GM12874 (cell line): ENCODE data around the gene MACROD2.

Experiments used
- TF ChIP-seq, protein P1 (sequence below): IDR thresholded peaks from 2 replicates; pipeline ENCODE4 v1.5.1; 2011; ENCODE audit warnings: low read depth, mild to moderate bottlenecking, control low read depth, low read length, moderate library complexity; ENCODE audit not compliant: insufficient read depth

Gene MACROD2

DNA sequence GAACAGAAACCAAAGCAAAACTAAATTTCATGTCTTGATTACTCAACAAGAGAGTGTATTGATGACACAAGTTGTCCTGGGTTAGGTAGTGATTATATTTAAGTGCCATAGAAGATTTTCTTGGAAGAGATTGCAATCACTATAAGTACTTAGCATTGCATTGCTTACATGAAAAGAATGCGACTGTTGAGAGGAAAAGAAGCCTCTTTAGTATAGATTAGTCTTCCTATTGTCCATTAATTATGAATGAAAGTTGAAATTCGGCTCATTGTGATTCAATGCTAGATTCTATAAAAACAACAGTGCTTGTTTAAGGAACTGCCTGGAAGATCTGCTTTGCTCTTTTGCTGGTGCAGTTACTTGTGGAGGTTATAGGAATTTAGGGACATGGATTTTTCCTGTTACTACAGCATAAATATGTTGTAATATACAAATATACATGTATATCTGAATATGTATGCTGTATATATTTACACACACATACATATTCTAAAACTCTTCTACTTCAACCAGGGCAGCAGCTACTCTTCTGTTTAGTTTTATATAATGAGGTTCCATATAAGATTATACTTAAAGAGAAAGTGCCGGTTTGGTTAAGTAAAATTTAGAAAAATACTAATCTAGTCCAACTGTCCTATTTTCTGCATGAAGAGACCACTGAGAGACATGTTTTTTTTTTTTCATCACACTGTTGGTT lies 1781.6 kb downstream of the MACROD2 start:
- TF ChIP-seq, protein P1, sequence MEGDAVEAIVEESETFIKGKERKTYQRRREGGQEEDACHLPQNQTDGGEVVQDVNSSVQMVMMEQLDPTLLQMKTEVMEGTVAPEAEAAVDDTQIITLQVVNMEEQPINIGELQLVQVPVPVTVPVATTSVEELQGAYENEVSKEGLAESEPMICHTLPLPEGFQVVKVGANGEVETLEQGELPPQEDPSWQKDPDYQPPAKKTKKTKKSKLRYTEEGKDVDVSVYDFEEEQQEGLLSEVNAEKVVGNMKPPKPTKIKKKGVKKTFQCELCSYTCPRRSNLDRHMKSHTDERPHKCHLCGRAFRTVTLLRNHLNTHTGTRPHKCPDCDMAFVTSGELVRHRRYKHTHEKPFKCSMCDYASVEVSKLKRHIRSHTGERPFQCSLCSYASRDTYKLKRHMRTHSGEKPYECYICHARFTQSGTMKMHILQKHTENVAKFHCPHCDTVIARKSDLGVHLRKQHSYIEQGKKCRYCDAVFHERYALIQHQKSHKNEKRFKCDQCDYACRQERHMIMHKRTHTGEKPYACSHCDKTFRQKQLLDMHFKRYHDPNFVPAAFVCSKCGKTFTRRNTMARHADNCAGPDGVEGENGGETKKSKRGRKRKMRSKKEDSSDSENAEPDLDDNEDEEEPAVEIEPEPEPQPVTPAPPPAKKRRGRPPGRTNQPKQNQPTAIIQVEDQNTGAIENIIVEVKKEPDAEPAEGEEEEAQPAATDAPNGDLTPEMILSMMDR: no peak

DNA sequence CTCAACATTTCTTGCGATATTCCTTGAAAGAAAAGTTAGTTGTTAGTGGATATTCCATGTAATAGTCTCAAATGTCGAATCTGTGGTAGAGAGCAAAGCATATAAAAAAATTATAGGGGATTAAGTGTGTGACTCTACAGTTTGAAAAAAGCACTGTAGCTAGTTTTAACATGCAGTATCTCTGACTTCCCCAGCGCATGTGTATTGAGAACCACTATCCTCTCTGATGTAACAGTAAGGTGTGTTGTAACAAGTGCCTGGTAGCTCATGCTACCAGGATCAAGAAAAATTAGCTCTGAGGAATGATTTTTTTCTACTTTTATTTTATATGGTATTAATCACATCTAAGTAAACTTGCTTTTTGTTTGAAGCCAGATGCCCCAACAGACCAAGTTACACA lies 1788.7 kb downstream of the MACROD2 start:
- TF ChIP-seq, protein P1: no peak

DNA sequence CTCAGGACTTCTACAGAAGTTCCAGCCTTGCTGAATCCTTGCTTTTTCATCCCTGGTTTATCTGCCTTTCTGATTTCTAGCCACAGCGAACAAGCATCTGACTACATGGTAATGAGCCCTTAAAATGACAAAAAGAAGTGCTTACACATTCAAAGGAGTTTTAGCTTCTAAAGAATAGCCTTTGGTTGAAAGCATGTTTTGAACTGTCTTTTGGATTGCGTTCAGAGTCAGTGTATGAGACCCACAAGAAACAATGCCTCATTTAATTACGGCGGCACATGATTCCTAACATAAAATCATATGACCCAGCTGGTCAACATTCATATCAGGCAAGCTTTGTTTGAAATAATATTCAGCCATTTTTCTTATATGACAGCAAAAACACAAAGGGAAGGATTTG lies 1793.8 kb downstream of the MACROD2 start:
- TF ChIP-seq, protein P1: no peak

- TF ChIP-seq, protein P1: no peak
These were observed 1797.5 kb downstream of the MACROD2 start for GRCh38 chr20:15792855-15793254.

- TF ChIP-seq, protein P1: no peak
These were observed 1799.1 kb downstream of the MACROD2 start for GRCh38 chr20:15794409-15794808.

DNA sequence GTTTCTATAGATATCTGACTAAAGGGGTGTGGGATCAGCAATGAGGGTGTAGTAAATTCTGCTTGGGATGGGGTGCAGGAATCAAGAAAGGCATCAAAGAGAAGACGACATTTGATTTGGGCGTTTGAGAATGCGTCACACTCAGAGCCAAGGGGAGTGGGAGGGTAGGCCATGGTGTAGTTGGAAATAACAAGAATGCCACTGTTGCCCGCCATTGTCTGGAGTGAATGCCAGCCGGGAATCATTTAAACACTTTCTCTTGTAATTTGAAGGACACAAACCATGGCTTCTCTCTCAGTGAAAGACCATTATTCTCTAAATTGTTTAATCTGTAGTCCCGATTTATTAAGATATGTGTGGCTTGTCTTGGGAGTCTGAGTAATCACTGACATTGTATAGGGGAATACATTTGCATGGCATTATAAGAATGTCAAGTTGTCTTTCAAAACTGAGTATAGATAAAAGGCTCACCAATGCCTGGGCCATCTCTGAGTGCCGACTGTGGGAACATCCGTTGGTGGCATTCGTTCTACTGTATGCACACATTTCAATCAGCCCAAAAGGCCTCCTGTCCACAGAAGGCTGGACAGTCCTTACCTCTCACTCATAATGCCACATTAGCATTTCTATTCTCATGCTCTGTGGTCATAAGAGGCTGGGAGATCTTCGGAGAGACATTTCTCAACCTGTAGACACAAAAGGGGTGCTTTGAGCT lies 1800.1 kb downstream of the MACROD2 start:
- TF ChIP-seq, protein P1: no peak

DNA sequence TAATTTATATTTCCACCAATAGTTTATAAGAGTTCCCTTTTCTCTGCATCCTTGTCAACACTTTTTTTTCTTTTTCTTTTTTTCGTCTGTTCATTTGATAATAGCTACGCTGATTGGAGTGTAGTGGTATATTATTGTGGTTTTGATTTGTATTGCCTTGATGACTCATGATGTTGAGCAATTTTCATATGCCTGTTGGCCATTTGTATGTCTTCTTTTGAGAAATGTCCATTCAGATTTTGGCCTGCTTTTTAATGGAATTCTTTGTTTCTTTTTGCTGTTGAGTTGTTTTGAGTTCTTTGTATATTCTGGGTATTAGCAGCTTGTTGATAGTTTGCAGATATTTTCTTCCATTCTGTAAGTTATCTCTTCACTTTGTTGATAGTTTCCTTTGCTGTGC lies 1804.6 kb downstream of the MACROD2 start:
- TF ChIP-seq, protein P1: no peak
